Glomerular visceral epithelial cell (primary cell): ENCODE data around the gene ZFHX3.

Experiments used
- DNase-seq: peaks from one replicate; pipeline ENCODE4 v3.0.0-alpha.2; 2016; ENCODE audit errors: extremely low spot score

The ZFHX3 gene

GRCh38 chr16:72832621-72833248 is 215.2 kb downstream of the ZFHX3 start:
- DNase-seq = peak; percentile 68

- peak; percentile 52 for DNase-seq
Measured at GRCh38 chr16:72829846-72830775, 217.8 kb downstream of the ZFHX3 start.

GRCh38 chr16:72827866-72828265 is 220.1 kb downstream of the ZFHX3 start:
- no peak for DNase-seq

- DNase-seq = no peak
Measured at GRCh38 chr16:72825912-72826621, 221.9 kb downstream of the ZFHX3 start.

GRCh38 chr16:72824761-72825160 is 223.2 kb downstream of the ZFHX3 start:
- no peak for DNase-seq

GRCh38 chr16:72824027-72824426 is 223.9 kb downstream of the ZFHX3 start:
- no peak for DNase-seq

GRCh38 chr16:72821185-72821950 is 226.6 kb downstream of the ZFHX3 start:
- DNase-seq = no peak

GRCh38 chr16:72819345-72819744 is 228.6 kb downstream of the ZFHX3 start:
- DNase-seq = peak; percentile 85

GRCh38 chr16:72818236-72818845 is 229.6 kb downstream of the ZFHX3 start:
- no peak for DNase-seq

- no peak for DNase-seq
Measured at GRCh38 chr16:72815348-72816318, 232.3 kb downstream of the ZFHX3 start.

GRCh38 chr16:72814226-72814625 is 233.7 kb downstream of the ZFHX3 start:
- DNase-seq = peak; percentile 32

- DNase-seq = no peak
Measured at GRCh38 chr16:72812672-72813071, 235.3 kb downstream of the ZFHX3 start.

GRCh38 chr16:72811876-72812275 is 236.1 kb downstream of the ZFHX3 start:
- no peak for DNase-seq

- no peak for DNase-seq
Measured at GRCh38 chr16:72811188-72811720, 236.7 kb downstream of the ZFHX3 start.

GRCh38 chr16:72810480-72810879 is 237.4 kb downstream of the ZFHX3 start:
- DNase-seq = no peak

- DNase-seq = no peak
Measured at GRCh38 chr16:72809446-72809845, 238.5 kb downstream of the ZFHX3 start.

GRCh38 chr16:72808754-72809153 is 239.2 kb downstream of the ZFHX3 start:
- no peak for DNase-seq

- DNase-seq = no peak
Measured at GRCh38 chr16:72807245-72807644, 240.7 kb downstream of the ZFHX3 start.

- DNase-seq = no peak
Measured at GRCh38 chr16:72805486-72805885, 242.4 kb downstream of the ZFHX3 start.
